ENCODE results near the gene IDH3G. TPM values are rescaled to one million over a fixed set of nuclear protein-coding genes. Genes with fewer than 3 reads are reported as not detected.
A peak's percentile ranks its signal among the peaks of the same experiment; 100 is the strongest.

The IDH3G gene
- total and polyA plus RNA-seq, 2 experiments from 2014 or later, result 41.4 to 49.0 TPM

- H3K9me3 Mint-ChIP-seq, result no peaks in the 10 kb centered on the region
- Histone ChIP-seq H3K4me3 (no peak overlapping the region), H3K27ac (ENCODE audit: low read depth) (0 out of 2 replicates have a peak overlapping the region, but pooled peaks have one; percentile 32), H3K4me1 (ENCODE audit: insufficient read depth) (peaks cover 47% of the 10 kb centered on the region), H3K4me2 (peak overlapping the region; percentile 26; the same call in 1 of the 2 replicates), H3K27me3 (ENCODE audit: insufficient read depth) (no peaks in the 10 kb centered on the region), H2AFZ (no peak overlapping the region), H3F3A (replicated peaks; ENCODE audit: low read depth) (0 out of 2 replicates have a peak, but pooled peaks cover 2% of the 10 kb centered on the region), H3K79me2 (replicated peaks; ENCODE audit: insufficient read depth) (peaks cover 95% of the 10 kb centered on the region), H3K36me3 (ENCODE audit: insufficient read depth) (no peaks in the 10 kb centered on the region), H3K9me2 (ENCODE audit: insufficient read depth) (no peaks in the 10 kb centered on the region), H4K20me1 (replicated peaks; ENCODE audit: insufficient read depth) (peaks cover 13% of the 10 kb centered on the region)
- no peak overlapping the region for H3K4me3 Mint-ChIP-seq
- DNase-seq (ENCODE audit: low spot score) (no peak), ATAC-seq (no peak)
- TF ChIP-seq EZH2 (IDR thresholded peaks at IDR 0.05; ENCODE audit: low read depth, unreplicated experiment) (no peak), POLR2AphosphoS5 (IDR thresholded peaks at IDR 0.05; ENCODE audit: low read depth) (no peak)
- peaks cover 13% of the 10 kb centered on the region for H3K27me3 Mint-ChIP-seq (ENCODE audit: insufficient read depth, low read depth, poor library complexity)
- H3K36me3 Mint-ChIP-seq (ENCODE audit: low read depth), result peaks cover 21% of the 10 kb centered on the region; the same call in 2 of the 3 replicates
- H3K27ac Mint-ChIP-seq, result 0 out of 2 replicates have a peak overlapping the region, but pooled peaks have one; percentile 59
- H3K4me1 Mint-ChIP-seq, result peaks cover 53% of the 10 kb centered on the region
These were observed 26.4 kb upstream of the IDH3G start for GRCh38 chrX:153820601-153821000.

GRCh38 chrX:153819384-153820040, 25.3 kb upstream of the IDH3G start:
- peak overlapping the region; percentile 63 for H3K4me3 Mint-ChIP-seq
- H3K27ac ChIP-seq (ENCODE audit: low read depth), result peak overlapping the region; percentile 84
- peaks cover 51% of the 10 kb centered on the region for H3K4me1 Mint-ChIP-seq
- H3K36me3 Mint-ChIP-seq (ENCODE audit: low read depth), result peaks cover 21% of the 10 kb centered on the region; the same call in 2 of the 3 replicates
- peaks cover 9% of the 10 kb centered on the region for H3K27me3 Mint-ChIP-seq (ENCODE audit: insufficient read depth, low read depth, poor library complexity)
- H4K20me1 ChIP-seq (replicated peaks; ENCODE audit: insufficient read depth), result peaks cover 13% of the 10 kb centered on the region; the same call in 1 of the 2 replicates
- H3K79me2 ChIP-seq (replicated peaks; ENCODE audit: insufficient read depth), result peaks cover 95% of the 10 kb centered on the region
- DNase-seq (ENCODE audit: low spot score), result no peak
- H3K9me3 Mint-ChIP-seq, result no peaks in the 10 kb centered on the region
- H3K9me2 ChIP-seq (ENCODE audit: insufficient read depth), result no peaks in the 10 kb centered on the region
- no peaks in the 10 kb centered on the region for H3K27me3 ChIP-seq (ENCODE audit: insufficient read depth)
- H3K36me3 ChIP-seq (ENCODE audit: insufficient read depth), result no peaks in the 10 kb centered on the region
- 0 out of 2 replicates have a peak, but pooled peaks cover 2% of the 10 kb centered on the region for H3F3A ChIP-seq (replicated peaks; ENCODE audit: low read depth)
- H3K4me1 ChIP-seq (ENCODE audit: insufficient read depth), result peaks cover 41% of the 10 kb centered on the region
- peak overlapping the region; percentile 73 for H3K4me2 ChIP-seq
- peak; percentile 31 for ATAC-seq
- peak overlapping the region; percentile 81 for H3K27ac Mint-ChIP-seq
- no peak overlapping the region for H2AFZ ChIP-seq
- TF ChIP-seq ZNF462 (CRISPR knock-in tag; IDR thresholded peaks at IDR 0.05) (no peak), EZH2phosphoT487 (IDR thresholded peaks at IDR 0.05; ENCODE audit: unreplicated experiment) (no peak), JUNB (IDR thresholded peaks at IDR 0.05; ENCODE audit: unreplicated experiment) (no peak), CREB1 (CRISPR knock-in tag; IDR thresholded peaks at IDR 0.05; ENCODE audit: low read depth) (no peak), POLR2AphosphoS5 (IDR thresholded peaks at IDR 0.05; ENCODE audit: low read depth) (no peak), STAT1 (IDR thresholded peaks at IDR 0.05; ENCODE audit: unreplicated experiment) (no peak), CTCF (conservative IDR thresholded peaks at IDR 0.05; ENCODE audit: low read depth in 2 of 2) (no peak)
- peak overlapping the region; percentile 52 for H3K4me3 ChIP-seq
